Measurements from ENCODE around the gene TAF11L4. TPM values are rescaled to one million over a fixed set of nuclear protein-coding genes. Genes with fewer than 3 reads are reported as not detected.
"Not testable (repeated sequence)": the region's sequence is repeated elsewhere in the genome, so short reads cannot be mapped to it uniquely, and the experiment has no call there.

Gene TAF11L4
- total RNA-seq, 4 donors from 2014 or later = not detected

- Histone ChIP-seq H3K4me3 (no peak overlapping the region), H3K36me3 (no peaks in the 10 kb centered on the region), H3K27me3 (no peaks in the 10 kb centered on the region), H3K27ac (no peak overlapping the region), H3K4me1 (no peaks in the 10 kb centered on the region), H3K9me3 (no peaks in the 10 kb centered on the region)
- DNase-seq = no peak
- intact Hi-C loops (cut with DNase I; ENCODE audit: low total_unique reads) = no loop called here
- 72% methylated on average over 2 of the region's 2 CpGs; no CpG with 5 or more reads in 1 of the 2 donors for WGBS, 2 donors (ENCODE audit: low coverage in 1 of 2)
- in situ Hi-C loops (cut with MboI; ENCODE audit: low pct_ligation_motif_present in 1 of 4, low pct_unique_long_range_greater_than_20kb in 1 of 4, low sequenced_read_pairs in 3 of 4) = no loop called here
- TF ChIP-seq CTCF (IDR thresholded peaks at IDR 0.05) (no peak), POLR2A (IDR thresholded peaks at IDR 0.05) (no peak), POLR2AphosphoS5 (IDR thresholded peaks at IDR 0.05) (no peak), EP300 (IDR thresholded peaks at IDR 0.05; ENCODE audit: low read depth) (no peak)
These were observed 38.8 kb upstream of the TAF11L4 start for GRCh38 chr5:17482790-17483189.

- H3K27ac ChIP-seq; in situ Hi-C loops (cut with MboI; ENCODE audit: low pct_ligation_motif_present in 1 of 4, low pct_unique_long_range_greater_than_20kb in 1 of 4, low sequenced_read_pairs in 3 of 4); H3K27me3 ChIP-seq; H3K9me3 ChIP-seq; H3K36me3 ChIP-seq; intact Hi-C loops (cut with DNase I; ENCODE audit: low total_unique reads); H3K4me1 ChIP-seq; DNase-seq; H3K4me3 ChIP-seq: not testable (repeated sequence)
- 89 to 92% methylated on average over 6 to 10 of the region's 10 CpGs for WGBS, 2 donors (ENCODE audit: low coverage in 1 of 2)
These were observed 35.0 kb upstream of the TAF11L4 start for GRCh38 chr5:17486464-17487173.

DNA sequence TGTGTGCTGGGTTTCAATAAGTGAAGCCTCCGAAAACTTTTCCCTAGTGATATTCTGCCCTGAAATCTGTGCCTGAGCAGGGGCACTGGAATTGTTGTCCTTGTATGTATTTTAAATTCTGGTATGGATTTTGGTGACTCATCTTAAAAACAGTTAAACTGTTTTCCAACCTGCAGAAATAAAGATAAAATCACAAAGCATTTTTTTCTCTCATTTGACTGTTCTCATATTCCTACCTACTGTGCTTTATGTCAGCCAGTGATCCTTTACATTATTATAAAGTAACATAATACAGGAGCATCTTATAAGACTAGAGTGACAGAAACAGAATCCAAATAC, 34.5 kb upstream of the TAF11L4 start:
- intact Hi-C loops (cut with DNase I; ENCODE audit: low total_unique reads) = no loop called here
- WGBS, 2 donors (ENCODE audit: low coverage in 1 of 2) = 70 to 83% methylated on average over 1 of the region's 1 CpG

DNA sequence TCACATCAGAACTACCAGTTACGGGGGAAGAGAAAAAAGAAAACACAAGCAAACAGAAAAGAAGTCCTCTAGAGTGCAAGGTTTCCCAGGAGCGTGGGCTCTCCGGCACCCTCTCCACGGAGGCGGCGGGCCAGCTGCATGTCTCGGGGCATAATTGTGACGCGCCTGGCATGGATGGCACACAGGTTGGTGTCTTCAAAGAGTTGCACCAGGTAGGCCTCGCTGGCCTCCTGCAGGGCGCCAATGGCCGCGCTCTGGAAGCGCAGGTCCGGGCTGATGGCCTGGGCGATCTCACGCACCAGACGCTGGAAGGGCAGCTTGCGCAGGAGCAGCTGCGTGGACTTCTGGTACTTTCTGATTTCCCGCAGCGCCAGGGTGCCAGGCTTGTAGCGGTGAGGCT, 30.3 kb upstream of the TAF11L4 start:
- H3K4me1 ChIP-seq; H3K27ac ChIP-seq; in situ Hi-C loops (cut with MboI; ENCODE audit: low pct_ligation_motif_present in 1 of 4, low pct_unique_long_range_greater_than_20kb in 1 of 4, low sequenced_read_pairs in 3 of 4); intact Hi-C loops (cut with DNase I; ENCODE audit: low total_unique reads); H3K27me3 ChIP-seq; H3K9me3 ChIP-seq; H3K4me3 ChIP-seq; H3K36me3 ChIP-seq; DNase-seq: not testable (repeated sequence)
- 95% methylated on average over 17 of the region's 23 CpGs; no CpG with 5 or more reads in 1 of the 2 donors for WGBS, 2 donors (ENCODE audit: low coverage in 1 of 2)

More for the DNA sequence above, 34.5 kb upstream of the TAF11L4 start:
- no peak for TF ChIP-seq POLR2AphosphoS5 (IDR thresholded peaks at IDR 0.05)
- no peak for TF ChIP-seq EP300 (IDR thresholded peaks at IDR 0.05; ENCODE audit: low read depth)
- TF ChIP-seq CTCF (IDR thresholded peaks at IDR 0.05) = no peak
- TF ChIP-seq POLR2A (IDR thresholded peaks at IDR 0.05) = no peak
- Histone ChIP-seq H3K4me1 (no peaks in the 10 kb centered on the region), H3K27me3 (no peaks in the 10 kb centered on the region), H3K27ac (no peak overlapping the region), H3K4me3 (no peak overlapping the region), H3K36me3 (no peaks in the 10 kb centered on the region), H3K9me3 (no peaks in the 10 kb centered on the region)
- no peak for DNase-seq
- in situ Hi-C loops (cut with MboI; ENCODE audit: low pct_ligation_motif_present in 1 of 4, low pct_unique_long_range_greater_than_20kb in 1 of 4, low sequenced_read_pairs in 3 of 4) = no loop called here

DNA sequence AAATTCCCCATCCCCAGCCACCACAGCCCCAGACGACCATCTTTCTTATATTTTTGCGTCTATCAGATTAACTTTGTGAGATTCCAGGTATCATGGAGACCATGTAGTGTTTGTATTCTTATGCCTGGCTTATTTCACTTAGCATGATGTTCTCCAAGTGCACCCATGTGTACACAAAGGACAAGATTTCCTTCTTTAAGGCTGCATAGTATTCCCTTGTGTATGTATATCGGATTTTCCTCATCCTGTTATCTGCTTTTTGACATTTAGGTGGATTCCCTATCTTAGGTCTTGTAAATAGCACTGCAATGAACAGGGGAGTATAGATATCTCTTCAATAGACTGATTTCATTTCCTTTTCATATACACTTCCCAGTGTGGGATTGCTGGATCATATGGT, 28.8 kb upstream of the TAF11L4 start:
- Histone ChIP-seq H3K4me3 (no peak overlapping the region), H3K27me3 (no peaks in the 10 kb centered on the region), H3K36me3 (no peaks in the 10 kb centered on the region), H3K4me1 (no peaks in the 10 kb centered on the region), H3K9me3 (no peaks in the 10 kb centered on the region), H3K27ac (no peak overlapping the region)
- 91 to 100% methylated on average over 3 of the region's 3 CpGs for WGBS, 2 donors (ENCODE audit: low coverage in 1 of 2)
- TF ChIP-seq CTCF (IDR thresholded peaks at IDR 0.05) (no peak), EP300 (IDR thresholded peaks at IDR 0.05; ENCODE audit: low read depth) (no peak), POLR2AphosphoS5 (IDR thresholded peaks at IDR 0.05) (no peak), POLR2A (IDR thresholded peaks at IDR 0.05) (no peak)
- in situ Hi-C loops (cut with MboI; ENCODE audit: low pct_ligation_motif_present in 1 of 4, low pct_unique_long_range_greater_than_20kb in 1 of 4, low sequenced_read_pairs in 3 of 4) = no loop called here
- DNase-seq = no peak
- intact Hi-C loops (cut with DNase I; ENCODE audit: low total_unique reads) = no loop called here

Data from transverse colon (tissue), 4 donors.